Stimulated activated CD4-positive, alpha-beta T cell treated with anti-CD3 and anti-CD28 coated beads, TNF-alpha, amount 100 ng/mL, for 1 hour (primary cell): ENCODE measurements around the gene GALR3.

Experiments used
- DNase-seq, 3 donors: peaks; one replicate each; pipeline ENCODE4 v3.0.0-alpha.2; 2020; ENCODE audit warnings: low read depth in 3 of 3, low spot score in 1 of 3

Gene GALR3

DNA sequence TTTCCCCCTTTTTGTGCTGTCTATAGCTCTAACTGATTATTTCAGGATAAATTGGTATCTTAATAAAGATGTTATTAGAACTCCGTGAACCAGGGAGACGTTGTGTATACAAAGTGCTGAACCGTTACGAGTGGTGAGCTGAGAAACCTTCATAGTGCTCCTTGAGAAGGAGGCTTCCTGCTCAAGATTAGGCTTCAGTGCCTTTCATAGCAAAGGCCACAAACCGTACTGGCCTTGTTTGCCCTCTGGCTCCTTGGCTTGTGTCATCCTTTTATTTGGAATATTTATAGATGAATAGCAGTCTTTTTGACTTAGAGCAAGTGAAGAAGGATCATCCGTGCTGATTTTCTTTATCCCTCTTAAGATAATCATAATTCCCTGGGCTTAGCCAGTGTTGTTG lies 42.3 kb downstream of the GALR3 start:
- DNase-seq, result no peak

DNA sequence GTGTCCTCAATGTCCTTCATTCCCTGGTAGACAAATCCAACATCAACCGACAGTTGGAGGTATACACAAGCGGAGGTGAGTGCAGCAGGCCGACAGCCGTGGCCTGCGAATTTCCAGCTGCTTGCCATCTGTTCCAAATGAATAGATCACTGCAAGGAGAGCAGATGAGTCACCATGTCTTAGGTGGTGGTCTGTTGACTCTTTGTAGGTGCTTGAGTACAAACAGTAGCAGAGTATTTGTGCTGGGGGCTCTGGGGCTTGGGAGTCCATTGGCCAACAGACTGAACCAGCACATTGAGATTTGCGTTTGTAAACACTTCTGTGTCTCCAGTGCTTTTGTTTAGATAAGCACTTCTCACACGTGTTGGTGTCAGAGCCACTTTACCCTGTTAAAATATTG lies 47.1 kb downstream of the GALR3 start:
- no peak for DNase-seq
